GM23338 (cell line): ENCODE data around the gene EXD3. TPM values are rescaled to one million over a fixed set of nuclear protein-coding genes. Genes with fewer than 3 reads are reported as not detected.

Experiments
- ATAC-seq: fragments of 200-7000 bp; cut with Tn5 transposase; 3 replicates; pipeline ENCODE4 v1.9.1; 2020
- DNase-seq: peaks from one replicate; pipeline ENCODE4 v3.0.0-alpha.2; 2015; ENCODE audit warnings: low spot score
- H2AFZ ChIP-seq: fragments of 200-600 bp; sonication (generic); 2 replicates; pipeline ENCODE4 v1.8.0; 2016; ENCODE audit warnings: antibody characterized with exemption, mild to moderate bottlenecking, moderate library complexity
- H3F3A ChIP-seq: fragments of 200-600 bp; sonication (generic); replicated peaks from 2 replicates; pipeline ENCODE4 v1.8.0; 2017; ENCODE audit warnings: antibody characterized with exemption, mixed run types, low read depth
- H3K27ac ChIP-seq: fragments of 200-600 bp; sonication (generic); 2 replicates; pipeline ENCODE4 v1.6.1; 2016; ENCODE audit warnings: low read depth
- H3K27me3 ChIP-seq: fragments of 200-600 bp; sonication (generic); 2 replicates; pipeline ENCODE4 v1.8.0; 2016; ENCODE audit warnings: mild to moderate bottlenecking, mixed run types, moderate library complexity; ENCODE audit not compliant: insufficient read depth
- H3K36me3 ChIP-seq: fragments of 200-600 bp; sonication (generic); 2 replicates; pipeline ENCODE4 v1.8.0; 2016; ENCODE audit warnings: mild to moderate bottlenecking; ENCODE audit not compliant: insufficient read depth
- H3K4me1 ChIP-seq: fragments of 200-600 bp; sonication (generic); 2 replicates; pipeline ENCODE4 v1.8.0; 2016; ENCODE audit warnings: mild to moderate bottlenecking, moderate library complexity; ENCODE audit not compliant: insufficient read depth
- H3K4me2 ChIP-seq: fragments of 200-600 bp; sonication (generic); 2 replicates; pipeline ENCODE4 v1.7.1; 2017; ENCODE audit warnings: mixed run types
- H3K4me3 ChIP-seq: fragments of 200-600 bp; sonication (generic); 2 replicates; pipeline ENCODE4 v1.6.1; 2016; ENCODE audit warnings: mixed run types
- H3K79me2 ChIP-seq: fragments of 200-600 bp; sonication (generic); replicated peaks from 2 replicates; pipeline ENCODE4 v1.8.0; 2017; ENCODE audit warnings: mild to moderate bottlenecking; ENCODE audit not compliant: insufficient read depth
- H3K9me2 ChIP-seq: fragments of 200-600 bp; sonication (generic); 2 replicates; pipeline ENCODE4 v1.8.0; 2017; ENCODE audit not compliant: insufficient read depth
- H4K20me1 ChIP-seq: fragments of 200-600 bp; sonication (generic); replicated peaks from 2 replicates; pipeline ENCODE4 v1.8.0; 2017; ENCODE audit warnings: mild to moderate bottlenecking; ENCODE audit not compliant: insufficient read depth
- H3K27ac Mint-ChIP-seq: 2 replicates; pipeline ENCODE4 v1.8.0; 2020; ENCODE audit warnings: inconsistent platforms, mild to moderate bottlenecking, moderate library complexity, mixed read lengths
- H3K27me3 Mint-ChIP-seq: 3 replicates; pipeline ENCODE4 v1.8.0; 2022; ENCODE audit warnings: low read depth, mild to moderate bottlenecking, moderate library complexity, mixed read lengths, inconsistent platforms; ENCODE audit not compliant: insufficient read depth, poor library complexity
- H3K36me3 Mint-ChIP-seq: 3 replicates; pipeline ENCODE4 v1.8.0; 2021; ENCODE audit warnings: low read depth, mild to moderate bottlenecking, inconsistent platforms, moderate library complexity, mixed read lengths
- H3K4me1 Mint-ChIP-seq: 3 replicates; pipeline ENCODE4 v1.8.0; 2020; ENCODE audit warnings: mild to moderate bottlenecking, inconsistent platforms, mixed read lengths
- H3K4me3 Mint-ChIP-seq: 3 replicates; pipeline ENCODE4 v1.8.0; 2021; ENCODE audit warnings: moderate library complexity, mild to moderate bottlenecking, inconsistent platforms, mixed read lengths
- H3K9me3 Mint-ChIP-seq: 3 replicates; pipeline ENCODE4 v1.8.0; 2020; ENCODE audit warnings: moderate library complexity, mild to moderate bottlenecking, inconsistent platforms, mixed read lengths
- CREB1 ChIP-seq: fragments of 250-450 bp; sonication (Bioruptor Pico); IDR thresholded peaks from 2 replicates; pipeline ENCODE4 v1.5.0; 2020; ENCODE audit warnings: low read depth, mild to moderate bottlenecking, moderate library complexity
- CTCF ChIP-seq, 2 experiments: fragments of 200-600 bp in 1 of 2; sonication (generic) in 1 of 2; conservative IDR thresholded peaks; 2 replicates each; pipeline versions ENCODE4 v1.5.1 to v1.6.1; 2016 to 2017; ENCODE audit warnings: antibody characterized with exemption in 2 of 2, low read depth in 2 of 2, mild to moderate bottlenecking in 2 of 2, moderate library complexity in 1 of 2
- EZH2phosphoT487 ChIP-seq: fragments of 200-600 bp; sonication (generic); IDR thresholded peaks from one replicate; pipeline ENCODE4 v1.8.1; 2018; ENCODE audit warnings: antibody characterized with exemption; ENCODE audit not compliant: unreplicated experiment
- JUNB ChIP-seq: IDR thresholded peaks from one replicate; pipeline ENCODE4 v1.6.1; 2016; ENCODE audit warnings: antibody characterized with exemption; ENCODE audit not compliant: unreplicated experiment
- POLR2AphosphoS5 ChIP-seq: IDR thresholded peaks from 2 replicates; pipeline ENCODE4 v1.6.1; 2016; ENCODE audit warnings: antibody characterized with exemption, low read depth
- STAT1 ChIP-seq: IDR thresholded peaks from one replicate; pipeline ENCODE4 v1.6.1; 2016; ENCODE audit warnings: antibody characterized with exemption; ENCODE audit not compliant: unreplicated experiment
- ZNF114 ChIP-seq: fragments of 250-450 bp; sonication (Bioruptor Pico); IDR thresholded peaks from 2 replicates; pipeline ENCODE4 v1.5.0; 2020; ENCODE audit warnings: mild to moderate bottlenecking, moderate library complexity
- ZNF331 ChIP-seq: fragments of 250-450 bp; sonication (Bioruptor Pico); IDR thresholded peaks from 2 replicates; pipeline ENCODE4 v1.5.0; 2020; ENCODE audit warnings: low read depth, mild to moderate bottlenecking, moderate library complexity
- ZNF462 ChIP-seq: fragments of 250-450 bp; sonication (Bioruptor Pico); IDR thresholded peaks from 2 replicates; pipeline ENCODE4 v1.5.0; 2020; ENCODE audit warnings: mild to moderate bottlenecking, moderate library complexity
- polyA plus RNA-seq: library from polyadenylated mRNA; unstranded; fragments of >200 nt; fragmentation: Nextera tagmentation; extraction: Ambion mirVana; gene quantifications from 2 replicates; pipeline ENCODE4 v1.2.1, GENCODE V29; 2016
- total RNA-seq: library from RNA; depleted of rRNA; stranded (reverse); fragments of >200 nt; shearing (Covaris generic); gene quantifications from 2 replicates; pipeline ENCODE4 v1.2.3, GENCODE V29; 2014

The EXD3 gene
- total and polyA plus RNA-seq, 2 experiments from 2014 or later: 3.6 to 9.7 TPM

GRCh38 chr9:137350696-137351584, 72.0 kb downstream of the EXD3 start:
- H3K79me2 ChIP-seq: no peaks in the 10 kb centered on the region
- no peaks in the 10 kb centered on the region for H3F3A ChIP-seq
- no peaks in the 10 kb centered on the region for H4K20me1 ChIP-seq
- Mint-ChIP-seq H3K27me3 (peaks cover 2% of the 10 kb centered on the region), H3K27ac (no peak overlapping the region), H3K9me3 (peaks cover 53% of the 10 kb centered on the region), H3K36me3 (peaks cover 15% of the 10 kb centered on the region), H3K4me1 (no peaks in the 10 kb centered on the region), H3K4me3 (no peak overlapping the region)
- H3K4me2 ChIP-seq: no peak overlapping the region
- no peaks in the 10 kb centered on the region for H3K9me2 ChIP-seq
- H3K36me3 ChIP-seq: no peaks in the 10 kb centered on the region; the same call in 1 of the 2 replicates
- H3K27ac ChIP-seq: no peak overlapping the region
- no peak overlapping the region for H3K4me3 ChIP-seq
- H3K4me1 ChIP-seq: no peaks in the 10 kb centered on the region
- H2AFZ ChIP-seq: no peak overlapping the region
- ATAC-seq: no peak
- TF ChIP-seq CTCF (conservative IDR thresholded peaks at IDR 0.05; ENCODE audit: low read depth in 2 of 2) (peak in 1 of 2 experiments; percentile 17; a peak in 1 of 4 replicates), JUNB (no peak)
- DNase-seq: no peak
- H3K27me3 ChIP-seq: no peaks in the 10 kb centered on the region

GRCh38 chr9:137349471-137350033, 73.4 kb downstream of the EXD3 start:
- H4K20me1 ChIP-seq: no peaks in the 10 kb centered on the region
- no peaks in the 10 kb centered on the region; the same call in 1 of the 2 replicates for H3K36me3 ChIP-seq
- Mint-ChIP-seq H3K27ac (no peak overlapping the region), H3K9me3 (peaks cover 63% of the 10 kb centered on the region), H3K27me3 (peaks cover 2% of the 10 kb centered on the region), H3K36me3 (peaks cover 20% of the 10 kb centered on the region), H3K4me1 (no peaks in the 10 kb centered on the region), H3K4me3 (no peak overlapping the region)
- no peaks in the 10 kb centered on the region for H3K4me1 ChIP-seq
- H3K4me2 ChIP-seq: no peak overlapping the region
- no peaks in the 10 kb centered on the region for H3K27me3 ChIP-seq
- TF ChIP-seq CREB1 (CRISPR knock-in tag) (no peak), ZNF114 (CRISPR knock-in tag) (no peak), ZNF331 (CRISPR knock-in tag) (no peak), POLR2AphosphoS5 (no peak), EZH2phosphoT487 (no peak), STAT1 (no peak), JUNB (no peak), ZNF462 (no peak)
- no peaks in the 10 kb centered on the region for H3F3A ChIP-seq
- ATAC-seq: no peak
- no peaks in the 10 kb centered on the region for H3K79me2 ChIP-seq
- no peak overlapping the region for H3K4me3 ChIP-seq
- DNase-seq: no peak
- H3K9me2 ChIP-seq: no peaks in the 10 kb centered on the region
- no peak overlapping the region for H2AFZ ChIP-seq
- H3K27ac ChIP-seq: no peak overlapping the region
